ENCODE results near the gene LGALS8. TPM values are rescaled to one million over a fixed set of nuclear protein-coding genes. Genes with fewer than 3 reads are reported as not detected.

LGALS8 gene
- total and polyA plus RNA-seq, 2 of the 4 experiments (the other 2 are of a cell fraction) = 41.3 to 57.7 TPM

- no peak overlapping the region for H2BK20ac ChIP-seq (ENCODE audit: low read depth, low read length)
- no peak overlapping the region for H3K4ac ChIP-seq (ENCODE audit: low read depth, low read length)
- H3K9me1 ChIP-seq (ENCODE audit: insufficient read depth, low read length) = 0 out of 2 replicates have a peak, but pooled peaks cover 4% of the 10 kb centered on the region
- H4K91ac ChIP-seq (ENCODE audit: insufficient read depth, low read depth, low read length) = no peak overlapping the region
- no peak overlapping the region for H2AK9ac ChIP-seq (replicated peaks; ENCODE audit: low read depth, low read length, poor library complexity)
- ATAC-seq (ENCODE audit: low read depth) = peak; percentile 82
- H3K4me3 ChIP-seq (ENCODE audit: insufficient read depth, low read depth, low read length) = no peak overlapping the region
- no peaks in the 10 kb centered on the region for H4K20me1 ChIP-seq (ENCODE audit: insufficient read depth, low read length)
- H3K4me1 ChIP-seq (ENCODE audit: control insufficient read depth, insufficient read depth, low read length) = peaks cover 4% of the 10 kb centered on the region; the same call in 1 of the 2 replicates
- 0 out of 2 replicates have a peak overlapping the region, but pooled peaks have one; percentile 12 for H2BK120ac ChIP-seq (ENCODE audit: low read depth, low read length)
- no peak overlapping the region for H3K14ac ChIP-seq (replicated peaks; ENCODE audit: low read depth, low read length)
- no peak overlapping the region for H3K18ac ChIP-seq (ENCODE audit: low read depth, low read length)
- in situ Hi-C loops (cut with MboI; ENCODE audit: low sequenced_read_pairs) = no loop called here
- POLR2A ChIA-PET (ENCODE audit: unreplicated experiment) = no interaction called here
- intact Hi-C loops (cut with micrococcal nuclease) = no loop called here
- H3K27me3 ChIP-seq (ENCODE audit: control insufficient read depth, insufficient read depth, low read length) = peaks cover 2% of the 10 kb centered on the region; the same call in 1 of the 2 replicates
- H4K8ac ChIP-seq (ENCODE audit: low read depth in 2 of 2, low read length in 2 of 2) = no peak overlapping the region
- H2AFZ ChIP-seq (replicated peaks; ENCODE audit: low read length, poor library complexity) = no peak overlapping the region
- DNase-seq = peak; percentile 49
- H2AK5ac ChIP-seq (ENCODE audit: low read depth, low read length) = no peak overlapping the region
- no peaks in the 10 kb centered on the region for H3K9me3 ChIP-seq (ENCODE audit: control insufficient read depth, insufficient read depth, low read length)
- H3K79me1 ChIP-seq (ENCODE audit: low read depth in 1 of 2, low read length in 2 of 2) = no peaks in the 10 kb centered on the region
- dilution Hi-C loops (cut with HindIII; ENCODE audit: low sequenced_read_pairs, unreplicated experiment) = no loop called here
- BruUV-seq (replicated peaks) = no TSS peak
- no peak overlapping the region for H3K23ac ChIP-seq (ENCODE audit: low read depth, low read length)
- no peak overlapping the region for H3K56ac ChIP-seq (ENCODE audit: extremely low read depth, insufficient read depth, low read length)
- H3K9ac ChIP-seq (ENCODE audit: low read depth, low read length) = no peak overlapping the region
- H3K27ac ChIP-seq (ENCODE audit: insufficient read depth, low read length) = no peak overlapping the region
- no peaks in the 10 kb centered on the region for H3K36me3 ChIP-seq (ENCODE audit: control insufficient read depth, insufficient read depth, low read length)
- H2BK5ac ChIP-seq (ENCODE audit: low read depth, low read length, poor library complexity, severe bottlenecking) = no peak overlapping the region
- H3K4me2 ChIP-seq (ENCODE audit: low read depth, low read length) = no peak overlapping the region
- H2BK15ac ChIP-seq (ENCODE audit: low read depth, low read length) = no peak overlapping the region
- CTCF ChIA-PET = interaction anchor here (0.6 to 1.4 kb wide), 3 partner anchors 11 to 1062 kb away, joined by 4 to 6 read pairs (median 4); no protein-coding TSS in a partner anchor
- WGBS, 2 experiments (ENCODE audit: extremely low coverage in 2 of 2, insufficient read length in 1 of 2) = 83% methylated on average over 1 of the region's 5 CpGs; no CpG with 5 or more reads in 1 of the 2 experiments
- H4K5ac ChIP-seq (ENCODE audit: low read depth, low read length) = no peak overlapping the region
- TF ChIP-seq USF2 (IDR thresholded peaks at IDR 0.05; ENCODE audit: low read depth, low read length) (no peak), NFE2L2 (IDR thresholded peaks at IDR 0.05; ENCODE audit: low read depth, low read length) (no peak), MAZ (IDR thresholded peaks at IDR 0.05; ENCODE audit: borderline replicate concordance, low read depth, low read length) (no peak), RAD21 (IDR thresholded peaks at IDR 0.05; ENCODE audit: low read length) (no peak), RCOR1 (IDR thresholded peaks at IDR 0.05; ENCODE audit: insufficient replicate concordance, low read length) (no peak), CHD1 (IDR thresholded peaks at IDR 0.05; ENCODE audit: low read depth, low read length) (no peak), MAFK (IDR thresholded peaks at IDR 0.05; ENCODE audit: low read depth, low read length) (no peak), CTCF (conservative IDR thresholded peaks at IDR 0.05; ENCODE audit: low read depth, low read length) (no peak), BHLHE40 (IDR thresholded peaks at IDR 0.05; ENCODE audit: low read depth, low read length) (no peak), SMC3 (IDR thresholded peaks at IDR 0.05; ENCODE audit: low read depth, low read length) (no peak), ELK1 (IDR thresholded peaks at IDR 0.05; ENCODE audit: borderline replicate concordance, low read depth, low read length) (no peak), RFX5 (IDR thresholded peaks at IDR 0.05; ENCODE audit: low read depth, low read length) (no peak), CEBPB (IDR thresholded peaks at IDR 0.05; ENCODE audit: low read depth, low read length) (no peak), FOS (IDR thresholded peaks at IDR 0.05; ENCODE audit: low read depth, low read length) (no peak), POLR2A (IDR thresholded peaks at IDR 0.05; ENCODE audit: low read depth, low read length) (no peak)
These were observed 16.6 kb upstream of the LGALS8 start for GRCh38 chr1:236507022-236507700.

Data from IMR-90 (cell line).